Astrocyte of the cerebellum (primary cell): ENCODE measurements around the gene KCNK3.

ENCODE experiments used
- DNase-seq: peaks from one replicate; pipeline ENCODE4 v3.0.0-alpha.2; 2011; ENCODE audit warnings: low read depth
- H3K4me3 ChIP-seq: 2 replicates; pipeline ENCODE4 v1.5.1; 2011; ENCODE audit warnings: mild to moderate bottlenecking, low read depth, low read length, moderate library complexity
- in situ Hi-C: cut with HindIII; loops from 2 replicates; pipeline ENCODE4 v1.10.0; 2017; ENCODE audit warnings: low sequenced_read_pairs
- TF ChIP-seq, protein P1 (sequence below): IDR thresholded peaks from 2 replicates; pipeline ENCODE4 v1.5.1; 2012; ENCODE audit warnings: low read length, low read depth, moderate library complexity, mild to moderate bottlenecking; ENCODE audit errors: missing control alignments

The KCNK3 gene

DNA sequence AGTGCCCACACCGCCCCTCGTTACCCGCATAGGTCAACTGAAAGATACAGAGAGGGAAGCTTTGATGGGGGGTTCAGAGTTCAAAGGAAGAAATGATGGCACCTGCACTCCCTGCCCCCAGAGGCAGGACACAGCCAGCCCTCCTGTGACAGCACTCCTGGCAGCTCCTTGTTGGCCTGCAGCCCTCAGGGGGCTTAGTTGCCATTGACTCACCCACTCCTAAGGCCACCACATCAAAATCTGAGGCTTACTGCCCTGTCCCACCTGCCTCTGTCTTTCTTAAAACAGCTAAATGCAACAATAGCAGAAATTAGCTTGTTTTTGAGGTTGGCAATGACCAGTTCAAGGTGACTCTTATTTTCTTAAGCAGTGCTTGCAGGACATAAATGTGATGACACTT lies 39.9 kb downstream of the KCNK3 start:
- in situ Hi-C loops = loop anchor here (5.0 kb wide), 1 partner anchor 45 kb away; no protein-coding TSS in a partner anchor
- H3K4me3 ChIP-seq = no peak overlapping the region
- TF ChIP-seq, protein P1, sequence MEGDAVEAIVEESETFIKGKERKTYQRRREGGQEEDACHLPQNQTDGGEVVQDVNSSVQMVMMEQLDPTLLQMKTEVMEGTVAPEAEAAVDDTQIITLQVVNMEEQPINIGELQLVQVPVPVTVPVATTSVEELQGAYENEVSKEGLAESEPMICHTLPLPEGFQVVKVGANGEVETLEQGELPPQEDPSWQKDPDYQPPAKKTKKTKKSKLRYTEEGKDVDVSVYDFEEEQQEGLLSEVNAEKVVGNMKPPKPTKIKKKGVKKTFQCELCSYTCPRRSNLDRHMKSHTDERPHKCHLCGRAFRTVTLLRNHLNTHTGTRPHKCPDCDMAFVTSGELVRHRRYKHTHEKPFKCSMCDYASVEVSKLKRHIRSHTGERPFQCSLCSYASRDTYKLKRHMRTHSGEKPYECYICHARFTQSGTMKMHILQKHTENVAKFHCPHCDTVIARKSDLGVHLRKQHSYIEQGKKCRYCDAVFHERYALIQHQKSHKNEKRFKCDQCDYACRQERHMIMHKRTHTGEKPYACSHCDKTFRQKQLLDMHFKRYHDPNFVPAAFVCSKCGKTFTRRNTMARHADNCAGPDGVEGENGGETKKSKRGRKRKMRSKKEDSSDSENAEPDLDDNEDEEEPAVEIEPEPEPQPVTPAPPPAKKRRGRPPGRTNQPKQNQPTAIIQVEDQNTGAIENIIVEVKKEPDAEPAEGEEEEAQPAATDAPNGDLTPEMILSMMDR = no peak
- DNase-seq = no peak

DNA sequence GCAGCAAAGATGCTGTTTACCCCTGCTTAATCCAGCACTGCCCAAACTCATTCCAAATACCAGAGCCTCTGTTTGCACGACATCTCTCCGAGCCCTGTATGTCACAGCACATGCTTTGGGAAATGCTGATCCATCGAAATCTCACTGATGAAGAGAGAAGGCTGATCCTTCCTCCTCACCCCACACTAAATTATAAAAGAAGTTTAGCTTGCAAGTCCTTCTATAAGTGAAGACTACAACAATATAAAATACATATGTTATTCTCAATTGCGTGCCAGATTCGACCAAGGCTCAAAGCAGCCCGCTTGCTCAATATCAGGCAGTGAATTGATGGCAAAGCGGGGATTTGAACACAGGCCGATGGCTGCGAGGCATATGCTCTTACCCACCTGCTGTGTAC lies 40.9 kb downstream of the KCNK3 start:
- in situ Hi-C loops = loop anchor here (5.0 kb wide), 1 partner anchor 46 kb away; no protein-coding TSS in a partner anchor
- no peak for DNase-seq
- H3K4me3 ChIP-seq = no peak overlapping the region
- TF ChIP-seq, protein P1 = no peak

DNA sequence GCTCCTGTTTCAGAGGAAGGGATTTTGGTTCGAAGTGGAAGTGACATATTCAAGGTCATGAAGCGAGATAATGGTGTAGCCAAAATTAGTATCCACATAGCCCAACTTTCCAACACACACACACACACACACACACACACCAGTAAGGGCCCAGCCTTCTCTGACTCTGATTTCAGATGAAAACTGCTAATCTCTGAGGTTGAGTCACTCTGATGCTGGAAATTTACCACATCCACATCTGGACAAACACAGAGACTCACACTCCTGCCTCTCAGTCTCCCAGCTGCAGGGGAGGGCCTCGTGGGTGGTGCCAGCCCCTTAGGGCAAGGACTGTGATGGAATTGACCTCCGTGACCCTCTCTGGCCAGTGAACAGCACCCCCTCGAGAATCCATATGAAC lies 42.6 kb downstream of the KCNK3 start:
- TF ChIP-seq, protein P1 = no peak
- DNase-seq = peak; percentile 44
- in situ Hi-C loops = no loop called here
- H3K4me3 ChIP-seq = no peak overlapping the region

DNA sequence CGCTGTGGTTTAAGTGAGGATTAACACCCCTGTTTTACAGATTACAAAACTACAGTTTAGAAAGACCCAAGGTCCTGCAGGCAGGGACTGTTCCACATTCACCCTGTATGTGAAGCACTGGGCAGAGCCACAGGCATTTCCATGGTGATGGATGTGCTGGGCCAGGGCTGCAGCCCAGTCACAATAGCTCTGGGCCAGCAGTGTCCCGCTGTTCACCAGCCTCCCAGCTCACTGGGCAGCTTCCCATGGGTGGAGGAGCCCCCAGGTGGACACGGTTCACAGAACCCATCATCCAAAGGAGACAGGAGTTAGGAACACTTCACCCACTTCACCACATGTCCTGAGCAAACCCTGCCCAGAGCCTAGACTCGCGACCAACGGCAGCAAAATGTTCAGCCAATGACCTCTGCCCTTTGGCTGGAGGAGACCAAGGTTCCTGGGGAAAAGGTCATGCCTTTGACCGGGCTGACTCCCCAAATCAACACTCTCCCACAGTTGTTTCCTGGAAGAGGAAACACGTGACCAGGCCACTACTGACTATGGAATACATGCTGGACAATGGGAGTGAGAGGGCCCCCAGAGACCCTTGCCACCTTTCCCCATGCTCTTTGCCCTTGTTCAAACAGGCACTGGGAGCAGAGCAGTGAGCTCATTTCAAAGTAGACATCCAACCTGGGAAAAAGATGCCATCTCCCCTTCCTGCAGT lies 43.5 kb downstream of the KCNK3 start:
- no peak for DNase-seq
- in situ Hi-C loops = no loop called here
- TF ChIP-seq, protein P1 = no peak
- no peak overlapping the region for H3K4me3 ChIP-seq

DNA sequence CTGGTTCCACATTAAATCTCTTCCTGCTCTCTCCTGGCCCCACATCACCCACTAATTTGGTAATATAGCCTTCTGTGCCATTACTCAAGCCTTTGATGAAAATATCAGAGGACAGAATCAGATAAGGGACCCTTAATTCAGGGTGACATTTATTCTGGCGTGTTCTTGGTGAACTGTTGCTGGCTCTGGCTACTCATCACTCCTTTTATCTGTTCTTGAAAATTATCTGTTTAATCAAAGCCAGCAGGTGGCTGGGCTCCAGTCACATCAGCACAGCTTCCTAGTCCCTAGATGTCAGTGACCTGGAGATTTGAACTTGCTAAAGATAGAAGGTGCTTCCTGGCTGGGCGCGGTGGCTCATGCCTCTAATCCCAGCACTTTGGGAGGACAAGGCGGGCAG lies 44.7 kb downstream of the KCNK3 start:
- H3K4me3 ChIP-seq = no peak overlapping the region
- TF ChIP-seq, protein P1 = no peak
- no peak for DNase-seq
- in situ Hi-C loops = no loop called here

DNA sequence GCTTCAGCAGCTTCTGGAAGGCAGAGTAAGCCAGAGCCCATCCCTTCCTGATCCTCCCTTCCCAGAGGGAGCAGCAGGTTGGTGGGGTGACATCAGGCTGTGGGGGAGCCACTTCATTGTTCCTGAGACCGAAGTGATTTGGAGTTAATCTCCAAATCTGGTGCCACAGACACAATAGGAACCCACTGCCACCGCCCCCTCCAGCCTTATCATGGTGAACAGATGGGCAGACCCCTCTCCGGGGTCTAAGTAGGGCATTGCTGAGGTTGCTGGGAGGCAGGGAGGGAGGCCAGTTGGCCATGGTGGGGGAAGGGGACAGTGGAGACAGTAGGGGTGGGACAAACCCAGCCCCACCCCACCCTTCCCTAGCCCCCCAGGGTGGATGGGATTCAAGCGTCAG lies 46.0 kb downstream of the KCNK3 start:
- no peak overlapping the region for H3K4me3 ChIP-seq
- TF ChIP-seq, protein P1 = no peak
- no peak for DNase-seq
- in situ Hi-C loops = no loop called here

DNA sequence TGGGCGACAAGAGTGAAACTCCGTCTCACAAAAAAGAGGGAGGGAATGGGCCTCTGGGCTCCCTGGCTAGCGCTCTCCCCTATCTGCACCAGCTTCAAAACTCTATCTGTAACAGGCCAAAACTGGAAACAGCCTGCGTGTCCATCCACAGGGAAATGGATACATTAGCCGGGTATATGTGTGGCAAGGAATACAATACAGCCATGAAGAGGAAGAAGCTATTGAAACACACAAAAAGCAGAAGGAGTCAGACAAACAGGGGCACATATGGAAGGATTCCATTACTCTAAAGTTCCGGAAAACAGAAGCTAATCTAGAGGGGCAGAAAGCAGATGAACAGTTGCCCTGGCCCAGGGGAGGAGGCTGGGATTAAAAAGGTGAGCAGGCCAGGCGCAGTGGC lies 47.0 kb downstream of the KCNK3 start:
- no peak for DNase-seq
- H3K4me3 ChIP-seq = no peak overlapping the region
- in situ Hi-C loops = no loop called here
- TF ChIP-seq, protein P1 = no peak
